Fibroblast of skin of abdomen (primary cell): Measurements from ENCODE around the gene MOSPD2. TPM values are rescaled to one million over a fixed set of nuclear protein-coding genes. Genes with fewer than 3 reads are reported as not detected.
A peak's percentile ranks its signal among the peaks of the same experiment; 100 is the strongest.

Source experiments
- DNase-seq: peaks from one replicate; pipeline ENCODE4 v3.0.0-alpha.2; 2013
- polyA plus RNA-seq, 2 experiments: library from polyadenylated mRNA; unstranded; fragments of 120-200 nt; gene quantifications; one replicate each; pipeline ENCODE4 v1.2.1, GENCODE V29; 2013; ENCODE audit not compliant: insufficient read length in 2 of 2

The MOSPD2 gene
- 9.7 TPM for polyA plus RNA-seq (2013, experiment 1 of 2; ENCODE audit: insufficient read length)
- 9.9 TPM for polyA plus RNA-seq (2013, experiment 2 of 2; ENCODE audit: insufficient read length)

DNA sequence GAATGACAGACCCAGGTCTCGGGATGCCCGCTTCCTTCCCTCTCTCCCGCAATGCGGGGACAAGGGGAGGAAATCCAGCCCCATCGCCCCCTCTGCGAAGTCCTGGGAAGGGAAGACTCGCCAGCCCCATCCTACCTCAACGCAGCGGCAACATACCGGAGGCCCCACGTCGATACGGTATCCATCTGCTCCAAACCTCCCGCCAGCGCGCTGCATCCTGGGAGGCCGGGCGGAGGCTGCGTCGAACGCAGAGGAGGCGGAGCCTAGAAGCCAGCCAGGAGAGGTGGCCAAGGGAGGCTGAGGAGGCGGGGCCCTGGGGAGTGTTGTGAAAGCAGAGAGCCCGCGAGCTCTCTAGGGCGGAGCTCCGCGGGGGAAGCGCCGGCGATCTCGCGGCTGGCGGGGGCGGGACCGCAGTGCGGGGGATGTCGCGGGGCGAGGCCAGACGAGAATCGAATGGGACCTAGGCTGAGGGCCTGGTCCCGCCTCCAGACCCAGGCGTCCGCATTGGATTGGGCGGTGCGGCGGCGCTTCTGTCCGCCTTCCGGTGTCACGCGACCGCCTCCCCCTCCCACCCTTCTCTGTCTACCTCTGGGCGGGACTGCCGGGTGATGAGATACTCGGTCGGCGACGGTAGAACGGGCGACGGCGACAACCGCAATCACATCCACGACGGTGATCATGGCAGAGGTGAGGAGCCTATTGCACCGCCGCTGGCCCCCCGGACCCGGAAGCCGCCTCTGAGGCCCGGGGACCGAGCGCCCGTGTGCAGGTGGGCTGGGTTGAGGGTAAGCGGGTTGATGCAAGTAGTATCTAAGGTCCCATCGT is at the start of gene MOSPD2, which contains the start of gene FANCB:
Gene MOSPD2, plus strand, starts transcription at position 571 of the 825 bp plus-strand sequence. Its CDS starts 108 bp downstream, at position 679.
Gene FANCB, minus strand, starts transcription at position 219 of the 825 bp plus-strand sequence. CDS start 7,559 bp downstream, outside the sequence.
- peak; percentile 95 for DNase-seq

DNA sequence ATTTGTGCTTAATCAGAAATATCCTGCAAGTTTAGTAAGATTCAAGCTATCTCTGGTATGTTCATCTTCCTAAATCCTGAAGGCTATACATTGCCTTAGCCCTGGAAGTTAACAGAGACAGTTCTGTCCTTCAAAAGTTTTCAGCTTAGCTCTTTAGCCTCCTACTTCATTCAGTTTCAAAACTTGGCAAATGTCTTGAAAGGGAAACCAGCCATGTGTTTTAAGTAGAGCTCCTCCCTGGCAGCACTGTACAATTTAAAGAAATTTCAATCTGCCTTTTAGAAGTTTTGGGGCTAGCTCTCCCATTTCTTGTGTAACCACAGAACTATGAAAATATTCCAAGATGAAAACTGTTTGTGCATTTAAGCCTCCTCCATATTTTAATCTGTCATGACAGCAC is 47.4 kb upstream of the MOSPD2 start:
- peak; percentile 1 for DNase-seq

DNA sequence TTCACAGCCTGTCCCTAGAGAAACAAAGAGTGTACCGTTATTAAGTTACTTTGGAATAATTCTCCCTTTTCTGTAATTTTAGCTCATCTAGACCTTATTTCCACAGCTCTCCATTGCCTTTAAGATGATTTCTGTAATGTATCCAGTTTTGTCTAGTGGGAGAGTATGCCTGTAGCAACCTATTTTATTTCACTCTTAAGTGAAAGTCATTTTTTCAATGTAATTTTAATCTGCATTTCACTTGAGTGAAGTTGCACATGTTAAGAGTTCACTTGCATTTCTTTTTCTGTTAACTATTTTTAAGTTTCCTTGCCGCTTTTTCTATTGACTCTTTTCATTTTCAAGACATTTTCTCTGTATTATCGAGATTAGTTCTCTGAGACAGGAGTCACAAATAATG is 46.9 kb upstream of the MOSPD2 start:
- DNase-seq, result no peak

DNA sequence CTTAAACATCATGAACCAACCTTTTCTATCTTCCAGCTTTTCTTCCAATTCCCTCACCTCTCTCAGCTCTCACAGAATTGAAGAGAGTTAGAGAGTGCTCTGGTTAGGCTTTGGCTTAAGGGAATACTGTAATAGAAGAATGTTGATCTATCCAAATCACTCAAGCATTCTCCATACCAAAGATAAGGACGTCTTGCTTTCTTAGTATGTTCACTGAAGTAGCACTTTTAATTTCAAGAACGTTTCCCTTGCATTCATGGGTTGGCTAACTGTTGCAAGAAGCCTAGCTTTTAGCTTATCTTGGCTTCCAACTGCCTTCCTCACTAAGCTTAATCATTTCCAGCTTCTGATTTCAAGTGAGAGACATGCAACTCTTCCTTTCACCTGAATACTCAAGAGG is 43.6 kb upstream of the MOSPD2 start:
- DNase-seq, result no peak

DNA sequence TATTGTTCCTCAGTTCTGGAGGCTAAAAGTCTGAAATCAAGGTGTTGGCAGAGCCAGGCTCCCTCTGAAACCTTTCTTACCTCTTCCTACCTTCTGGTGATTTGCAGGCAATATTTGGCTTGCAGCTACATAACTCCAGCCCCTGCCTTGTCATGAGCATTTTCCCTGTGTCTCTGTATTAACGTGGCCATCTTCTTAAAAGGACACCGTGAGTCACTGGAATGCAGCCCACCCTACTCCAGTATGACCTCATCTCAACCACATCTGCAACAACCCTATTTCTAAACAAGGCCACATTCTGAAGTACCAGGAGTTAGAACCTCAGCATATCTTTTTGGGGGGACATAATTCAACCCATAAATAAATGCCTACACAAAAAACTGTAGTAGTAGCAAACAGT is 41.1 kb upstream of the MOSPD2 start:
- peak; percentile 71 for DNase-seq

DNA sequence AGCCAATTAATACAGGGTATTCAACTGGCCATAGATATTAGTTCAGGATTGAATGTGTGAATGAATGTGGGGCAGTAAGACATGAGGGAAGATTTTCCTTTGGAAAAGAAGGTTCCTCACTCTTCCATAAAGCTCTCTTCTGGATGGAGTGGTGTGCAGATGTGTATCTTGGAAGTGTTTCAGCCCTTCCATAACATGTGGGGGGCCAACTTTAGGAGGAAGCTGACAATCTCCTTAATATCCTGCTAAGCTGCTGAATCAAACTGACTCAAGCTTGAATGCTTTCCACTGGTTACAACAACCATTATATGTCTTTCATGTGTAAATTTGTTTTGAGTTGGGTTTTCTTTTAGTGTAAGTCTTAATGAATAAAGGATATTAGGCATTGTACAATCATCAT is 40.6 kb upstream of the MOSPD2 start:
- peak; percentile 44 for DNase-seq

DNA sequence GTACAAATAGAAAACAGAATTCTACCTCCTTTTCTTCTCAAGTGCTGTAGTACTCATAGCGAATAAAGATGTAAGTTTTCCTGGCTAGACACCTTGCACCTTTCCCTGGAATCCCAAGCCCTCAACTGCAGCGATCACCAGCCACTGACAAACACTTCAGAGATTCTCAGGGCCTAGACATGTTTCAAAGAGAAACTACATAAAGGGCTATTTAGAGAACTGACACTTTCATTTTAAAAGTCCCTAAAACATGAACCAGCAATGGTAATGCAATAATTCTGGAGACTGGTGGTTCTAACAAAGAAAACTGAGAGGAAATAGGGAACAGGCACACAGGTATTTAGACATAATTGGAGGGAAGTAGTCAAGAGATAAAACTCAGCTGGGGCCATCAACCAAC is 36.1 kb upstream of the MOSPD2 start:
- no peak for DNase-seq

DNA sequence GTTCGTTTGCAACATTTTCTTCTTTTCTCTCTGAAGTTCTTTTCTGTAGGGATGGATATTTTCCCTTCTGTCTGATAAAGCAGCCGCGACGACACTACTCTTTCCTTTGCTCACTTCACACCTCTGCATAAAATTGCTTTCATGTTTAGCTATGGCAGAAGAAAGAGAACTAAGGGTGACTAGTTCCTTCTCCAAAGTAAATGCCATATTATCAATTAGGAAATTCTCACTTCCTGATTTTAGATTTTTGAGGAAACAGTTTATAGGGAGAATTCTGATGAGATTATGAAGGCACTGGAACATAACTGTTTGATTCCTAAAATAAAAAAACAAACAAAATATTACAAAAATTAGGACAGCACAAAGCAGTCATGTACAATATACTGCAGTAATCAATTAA is 29.6 kb upstream of the MOSPD2 start:
- DNase-seq, result no peak

DNA sequence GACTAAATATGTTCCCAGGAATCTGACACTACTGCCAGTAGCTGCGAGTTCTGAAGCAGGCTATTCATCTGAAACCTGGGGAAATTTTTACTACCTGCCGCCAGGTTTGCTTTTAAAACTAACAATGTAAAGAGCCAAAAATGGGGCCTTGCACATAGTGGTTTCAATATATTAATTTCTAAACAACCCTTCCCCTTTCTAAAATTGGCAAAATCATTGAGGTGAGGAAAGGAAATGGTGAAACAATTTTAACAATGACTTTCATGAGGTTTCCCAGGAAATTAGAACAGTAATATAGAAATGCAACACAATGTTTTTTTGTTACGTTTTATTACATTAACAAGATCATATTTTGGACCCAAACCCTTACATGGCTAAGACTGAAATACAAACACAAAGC is 21.7 kb upstream of the MOSPD2 start:
- DNase-seq, result no peak

DNA sequence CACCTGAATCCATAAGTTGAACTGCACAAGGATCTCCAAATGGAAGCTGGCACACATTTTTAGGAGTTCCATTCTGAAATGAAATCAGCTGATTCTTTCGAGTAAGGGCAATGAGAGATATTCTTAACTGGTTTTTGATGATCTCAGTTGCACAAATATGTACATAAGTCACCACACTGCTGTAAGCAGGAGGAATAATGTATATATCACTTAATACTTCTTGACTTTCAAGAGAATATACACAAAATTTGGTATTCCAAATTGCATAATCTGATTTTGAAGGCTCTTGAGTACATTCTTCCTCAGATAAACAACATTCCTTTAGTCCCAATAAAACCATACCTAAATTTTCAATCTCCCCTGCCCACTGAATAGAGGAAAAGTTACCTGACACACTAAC is 8.6 kb upstream of the MOSPD2 start:
- DNase-seq, result peak; percentile 75

DNA sequence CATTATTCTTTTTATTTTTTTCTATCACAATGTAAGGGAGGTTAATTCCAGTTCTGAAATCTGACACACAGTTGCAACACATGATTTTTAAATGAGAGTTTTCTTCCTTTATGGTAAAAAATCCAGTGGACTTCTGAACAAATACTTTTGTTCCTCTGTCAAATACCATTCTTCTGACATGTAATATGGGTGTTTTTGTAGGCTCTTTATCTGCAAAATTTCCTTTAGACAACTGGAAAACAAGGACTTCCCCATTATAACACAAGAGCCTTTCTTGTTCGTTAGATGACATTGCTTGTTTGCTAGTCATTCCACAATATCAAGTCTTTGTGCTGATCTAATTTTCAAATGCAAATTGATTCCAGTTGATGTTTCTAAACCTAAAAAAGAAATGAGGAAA is 8.0 kb upstream of the MOSPD2 start:
- peak; percentile 44 for DNase-seq

DNA sequence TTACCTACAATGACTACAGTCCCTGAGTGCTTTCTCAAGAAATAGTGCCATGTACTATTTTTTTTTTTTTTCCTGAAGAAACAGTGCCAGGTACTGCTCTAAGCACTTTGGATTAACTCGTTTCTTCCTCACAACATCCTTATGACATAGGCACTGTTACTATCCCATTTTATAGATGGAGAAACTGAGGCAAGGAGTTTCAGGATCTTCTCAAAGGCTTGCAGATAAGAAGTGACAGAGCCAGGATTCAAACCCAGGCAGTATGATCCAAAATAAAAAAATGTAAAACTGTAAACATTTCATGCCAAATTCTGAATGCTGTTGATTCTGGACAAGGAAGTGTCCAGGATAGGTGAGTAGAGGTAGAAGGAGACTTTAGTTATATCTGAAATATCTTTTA is 1.5 kb upstream of the MOSPD2 start:
- DNase-seq, result no peak

DNA sequence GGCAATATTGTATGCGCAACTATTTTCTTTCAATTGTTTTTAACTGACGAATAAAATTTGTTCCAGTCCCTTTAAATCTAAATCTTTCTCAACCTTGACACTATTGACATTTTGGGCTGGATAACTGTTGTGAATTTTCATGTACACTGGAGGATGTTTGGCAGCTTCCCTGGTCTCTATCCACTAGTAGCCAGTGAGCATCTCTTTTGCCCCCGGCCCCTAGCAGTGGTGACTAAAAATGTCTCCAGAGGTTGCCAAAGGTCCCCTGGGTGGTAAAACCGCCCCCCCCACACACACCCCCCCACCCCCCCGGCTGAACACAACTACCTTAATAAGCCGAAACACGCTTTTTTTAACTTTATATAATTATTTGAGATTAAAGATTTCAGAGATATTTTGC is 866 bp upstream of the MOSPD2 start:
- no peak for DNase-seq

DNA sequence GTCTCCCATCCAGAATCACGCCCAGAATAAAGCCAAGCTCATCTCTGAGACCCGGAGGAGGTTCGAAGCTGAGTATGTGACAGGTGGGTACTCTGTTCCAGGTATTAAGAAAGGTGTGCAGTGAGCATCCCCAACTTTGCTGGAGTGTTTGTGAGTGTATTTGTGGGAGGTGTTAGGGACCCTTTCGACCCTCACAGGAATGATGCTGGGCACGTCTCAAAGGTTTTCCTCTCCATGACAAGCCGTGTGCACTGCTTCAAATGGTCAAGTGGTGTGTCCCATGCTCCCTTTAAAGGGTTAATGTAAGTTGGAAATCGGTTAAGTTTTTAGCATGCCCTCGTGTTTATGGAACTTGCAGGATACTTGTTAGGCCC is 442 bp downstream of the MOSPD2 start:
- DNase-seq, result no peak

DNA sequence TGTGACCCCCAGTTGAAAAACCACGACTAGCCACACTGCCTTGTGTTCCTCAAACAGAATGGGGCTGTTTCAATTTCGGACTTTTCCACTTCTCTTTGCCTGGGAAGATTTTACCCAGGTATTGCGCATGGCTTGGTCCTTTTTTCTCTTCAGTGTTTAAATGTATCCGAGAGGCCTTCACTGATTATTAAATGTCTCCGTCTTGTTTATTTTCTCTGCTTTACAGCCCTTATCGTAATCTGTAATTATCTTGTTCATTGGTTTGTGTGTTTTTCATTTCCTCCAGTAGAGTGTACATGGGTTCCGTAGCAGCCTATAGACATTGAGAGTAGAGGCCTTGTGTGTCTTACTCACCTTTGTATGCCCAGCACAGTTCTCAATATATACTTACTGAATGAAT is 2.4 kb downstream of the MOSPD2 start:
- DNase-seq, result no peak

DNA sequence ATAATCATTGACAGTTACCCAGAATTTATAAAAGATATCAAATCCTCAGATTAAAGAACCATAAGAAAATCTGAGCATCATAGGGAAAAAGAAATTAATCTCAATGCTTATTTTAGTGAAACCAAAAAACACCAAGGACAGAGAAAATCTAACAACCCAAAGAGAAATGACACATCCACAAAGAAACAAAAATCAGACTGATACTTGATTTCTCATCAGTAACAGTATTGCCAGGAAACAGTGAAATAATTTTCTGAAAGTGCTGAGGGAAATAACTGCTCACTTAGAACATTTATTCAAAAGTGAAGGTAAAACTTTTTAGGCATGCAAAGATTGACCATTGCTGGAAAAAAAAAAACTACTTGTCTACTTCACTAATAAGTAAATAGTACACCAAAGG is 10.6 kb downstream of the MOSPD2 start:
- no peak for DNase-seq

DNA sequence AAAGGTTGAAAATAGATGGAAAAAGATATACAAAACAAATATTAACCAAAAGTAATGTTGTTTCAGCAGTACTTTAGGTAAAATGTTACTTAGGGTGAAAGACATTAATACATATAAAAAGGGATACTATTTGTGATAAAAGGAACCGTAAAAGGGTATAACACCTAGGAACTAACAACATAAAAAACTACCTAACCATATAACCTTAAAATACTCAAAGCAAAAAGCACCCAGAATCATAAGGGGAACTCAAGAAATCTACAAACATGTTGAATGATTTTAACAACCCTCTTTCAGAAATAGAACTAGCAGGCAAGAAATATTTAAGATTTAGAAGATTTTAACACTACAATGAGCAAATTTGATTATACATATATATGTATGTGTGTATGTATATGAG is 11.5 kb downstream of the MOSPD2 start:
- DNase-seq, result no peak

DNA sequence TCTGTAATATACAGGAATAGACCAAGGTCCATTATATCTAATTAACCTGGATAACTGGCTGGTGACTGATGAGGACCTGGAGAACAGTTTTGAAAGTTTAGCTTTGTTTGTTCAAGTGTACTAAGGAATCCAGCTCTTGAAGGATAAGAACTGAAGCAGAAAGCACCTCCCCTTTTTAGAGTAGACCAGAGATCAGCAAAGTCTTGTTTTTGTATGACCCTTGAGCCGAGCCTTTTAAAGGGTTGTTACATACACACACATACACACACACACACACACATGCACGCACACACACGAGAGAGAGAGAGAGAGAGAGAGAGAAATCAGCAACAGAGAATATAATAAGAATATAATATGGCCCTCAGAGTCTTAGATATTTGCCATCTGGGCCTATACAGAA is 13.0 kb downstream of the MOSPD2 start:
- DNase-seq, result no peak

DNA sequence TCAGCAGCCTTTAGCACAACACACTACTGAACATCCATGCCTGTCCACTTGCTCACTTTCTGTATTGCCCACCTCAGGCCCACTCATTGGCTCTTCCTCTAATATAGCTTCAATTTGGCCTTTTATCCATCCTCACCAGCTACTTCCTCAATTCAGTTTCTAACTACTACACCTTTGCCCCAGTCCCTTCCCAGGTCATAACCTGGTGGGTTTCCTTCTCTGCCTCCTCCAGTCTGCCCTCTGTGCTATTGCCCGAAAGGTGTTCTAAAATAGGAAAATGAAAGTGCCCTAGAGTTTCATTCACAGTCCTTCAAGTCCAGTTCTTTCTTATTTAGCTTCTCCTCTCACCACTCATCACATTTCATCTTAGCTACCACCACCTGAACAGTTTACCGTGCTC is 23.1 kb downstream of the MOSPD2 start:
- DNase-seq, result no peak

DNA sequence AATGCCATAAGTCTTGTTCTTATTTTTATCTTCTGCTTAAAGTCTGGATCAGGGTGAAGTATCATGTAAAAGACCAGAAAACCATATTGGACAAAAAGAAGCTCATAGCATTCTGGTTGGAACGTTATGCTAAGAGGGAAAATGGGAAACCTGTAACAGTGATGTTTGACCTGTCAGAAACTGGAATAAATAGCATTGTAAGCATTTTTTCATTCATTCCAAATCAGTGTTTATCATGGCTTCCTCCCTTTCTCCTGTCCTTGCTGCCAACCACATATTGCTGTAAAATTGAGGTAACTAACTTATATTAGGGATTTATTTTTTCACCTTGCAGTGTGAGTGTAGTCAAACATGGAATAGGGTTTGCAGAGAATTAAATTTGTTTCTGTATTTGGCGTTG is 23.8 kb downstream of the MOSPD2 start:
- DNase-seq, result no peak

DNA sequence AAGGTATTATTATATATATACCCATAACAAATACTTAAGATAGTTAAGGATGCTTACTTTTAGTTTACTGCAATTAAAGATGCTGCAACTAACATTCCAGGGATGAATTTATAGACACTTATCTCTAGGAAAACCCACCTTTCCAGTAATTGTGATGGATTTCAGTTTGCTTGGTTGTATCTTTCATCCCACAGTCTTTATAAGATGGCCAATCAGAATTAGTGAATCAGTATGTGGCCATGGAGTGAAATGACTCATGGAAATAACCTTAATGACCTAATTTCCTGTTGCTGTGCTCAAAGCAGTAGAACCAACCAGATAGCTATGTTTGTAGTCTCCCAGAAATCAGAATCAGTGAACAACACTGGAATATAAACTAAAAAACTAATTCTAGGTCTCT is 26.4 kb downstream of the MOSPD2 start:
- peak; percentile 42 for DNase-seq

DNA sequence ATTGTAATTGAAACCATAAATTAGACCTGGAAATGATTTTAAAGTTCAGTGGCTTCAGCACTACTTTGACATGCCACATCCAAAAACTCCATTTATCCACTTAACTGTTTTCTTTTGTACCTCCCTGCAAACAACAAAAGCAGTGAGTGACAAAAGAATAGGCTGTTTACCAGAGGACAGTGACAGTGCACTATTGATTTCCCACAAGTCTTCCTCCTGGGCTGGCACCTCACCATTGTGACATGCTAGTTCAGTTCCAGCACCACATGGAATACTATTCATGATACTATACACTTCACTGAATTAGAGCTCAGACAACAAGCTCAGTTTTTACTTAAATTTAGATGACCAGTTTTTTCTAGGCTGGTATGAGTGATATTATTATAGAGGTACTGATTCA is 29.3 kb downstream of the MOSPD2 start:
- DNase-seq, result no peak

DNA sequence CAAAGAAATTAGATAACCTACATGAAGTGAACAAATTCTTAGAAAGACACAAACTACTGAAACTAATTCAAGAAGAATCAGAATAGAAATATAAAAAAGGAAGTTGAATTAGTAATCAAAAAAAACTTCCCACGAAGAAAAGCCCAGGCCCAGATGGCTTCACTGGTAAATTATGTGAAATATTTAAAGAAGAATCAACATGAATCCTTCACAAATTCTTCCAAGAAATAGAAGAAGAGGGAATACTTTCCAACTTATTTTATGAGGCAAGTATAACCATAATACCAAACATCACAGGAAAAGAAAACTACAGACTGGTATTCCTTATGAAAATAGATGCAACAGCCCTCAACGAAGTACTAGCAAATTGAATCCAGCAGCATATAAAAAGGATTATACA is 30.7 kb downstream of the MOSPD2 start:
- DNase-seq, result peak; percentile 35

DNA sequence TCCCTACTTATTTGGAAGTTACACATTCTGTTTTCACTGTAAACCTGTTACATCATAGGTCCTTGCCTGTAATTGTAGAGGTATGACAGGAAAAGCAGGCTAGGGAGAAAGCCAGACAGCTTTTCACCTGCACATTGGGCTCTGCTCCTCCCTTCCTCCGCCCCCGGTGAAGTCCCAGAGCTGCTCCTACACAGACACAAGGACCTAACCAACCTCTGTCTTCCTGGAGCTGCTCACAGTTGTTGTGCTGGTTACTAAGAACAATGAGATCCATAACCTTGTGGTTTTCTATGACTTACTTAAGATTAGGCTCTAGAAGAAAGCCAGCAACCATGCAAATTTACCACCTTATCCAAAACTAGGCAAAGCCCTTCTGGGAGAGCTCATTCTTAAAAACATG is 40.0 kb downstream of the MOSPD2 start:
- no peak for DNase-seq

DNA sequence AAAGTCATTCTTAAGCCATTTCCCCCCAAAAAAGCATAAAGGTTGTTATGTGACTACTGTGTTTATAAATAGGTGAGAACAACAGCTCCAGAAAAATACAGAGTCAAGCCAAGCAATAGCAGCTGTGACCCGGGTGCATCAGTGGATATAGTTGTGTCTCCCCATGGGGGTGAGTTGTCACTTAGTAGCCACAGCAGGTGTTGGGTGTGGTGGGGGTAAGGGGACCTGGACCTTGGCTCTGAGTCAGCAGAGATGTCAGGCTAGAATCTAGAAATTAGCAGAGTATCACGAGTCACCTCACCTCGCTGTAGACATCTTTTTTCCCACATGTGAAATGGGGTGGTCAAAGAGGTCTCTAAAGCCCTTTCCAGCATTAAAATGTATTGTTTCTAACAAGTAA is 42.4 kb downstream of the MOSPD2 start:
- no peak for DNase-seq
